NOMO-1 treated with DMSO at 0.1 percent for 48 hours (cell line): ENCODE results near the gene SLITRK4.
A peak's percentile ranks its signal among the peaks of the same experiment; 100 is the strongest.

Experiments used
- DNase-seq: peaks from one replicate; lab custom pipeline; 2025; ENCODE audit not compliant: unreplicated experiment; lab: John Stamatoyannopoulos, UW

Gene SLITRK4

DNA sequence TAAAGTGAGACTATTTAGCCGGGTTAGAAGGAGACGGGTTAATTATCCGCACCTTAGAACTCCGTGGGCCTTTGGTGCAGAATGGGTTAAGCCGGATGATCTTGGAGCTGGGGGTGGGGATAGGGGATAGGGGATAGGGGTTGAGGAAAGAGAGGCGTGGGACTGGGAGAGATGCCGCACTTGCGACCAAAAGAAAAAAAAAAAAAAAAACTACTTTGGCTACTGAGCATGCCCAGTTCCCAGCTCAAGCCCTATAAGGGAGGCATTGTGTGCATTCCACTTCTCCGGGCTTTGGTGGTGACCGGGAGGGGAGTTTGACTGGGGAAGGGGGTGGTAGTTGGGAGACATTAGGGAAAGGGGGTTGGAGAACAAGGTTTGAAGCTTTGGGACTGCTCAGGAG is at the start of gene SLITRK4:
Gene SLITRK4, minus strand, starts transcription at position 187 of the 400 bp plus-strand sequence. CDS start 4,993 bp downstream, outside the sequence.
- no peak for DNase-seq

DNA sequence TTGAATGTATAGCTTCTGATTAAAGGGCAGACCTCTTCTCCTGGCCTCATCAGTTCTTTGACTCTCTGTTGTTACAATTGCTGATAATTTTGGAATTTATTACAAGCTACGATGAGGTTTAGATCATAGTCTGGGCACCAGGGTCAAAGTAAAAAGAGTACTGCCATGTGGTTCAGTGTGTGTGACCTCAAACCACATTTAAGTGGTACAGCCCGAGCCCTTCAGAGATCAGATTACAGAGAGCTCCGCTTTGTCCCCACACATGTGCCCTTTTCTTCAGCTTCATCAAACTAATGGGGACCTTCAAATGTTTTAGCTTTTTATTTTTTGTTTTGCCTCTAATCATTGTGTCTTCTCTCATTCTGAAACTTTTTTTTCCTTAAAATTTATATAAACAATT is 47.6 kb upstream of the SLITRK4 start:
- no peak for DNase-seq

GRCh38 chrX:143674926-143675325 is 39.0 kb upstream of the SLITRK4 start:
- no peak for DNase-seq

- peak; percentile 24 for DNase-seq
These were observed 33.5 kb upstream of the SLITRK4 start for GRCh38 chrX:143669395-143669794.

DNA sequence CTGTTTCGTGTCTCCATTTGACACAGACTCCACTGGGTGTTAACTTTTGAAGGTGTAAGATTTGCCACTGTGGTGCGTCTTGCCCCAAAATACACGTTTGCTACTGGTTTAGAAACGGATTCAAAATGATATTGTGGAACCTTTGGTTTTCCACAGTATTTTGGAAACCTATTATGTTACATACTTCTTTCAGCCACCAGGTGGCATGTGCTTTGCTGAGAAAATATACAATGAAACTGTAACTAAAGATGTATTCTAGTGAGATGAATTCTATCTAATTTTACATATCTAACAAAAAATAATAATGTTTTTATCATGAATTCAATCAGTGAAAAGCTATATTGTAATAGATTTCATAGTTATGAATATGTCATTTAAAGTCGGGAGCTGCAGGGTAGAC is 28.4 kb upstream of the SLITRK4 start:
- no peak for DNase-seq

DNA sequence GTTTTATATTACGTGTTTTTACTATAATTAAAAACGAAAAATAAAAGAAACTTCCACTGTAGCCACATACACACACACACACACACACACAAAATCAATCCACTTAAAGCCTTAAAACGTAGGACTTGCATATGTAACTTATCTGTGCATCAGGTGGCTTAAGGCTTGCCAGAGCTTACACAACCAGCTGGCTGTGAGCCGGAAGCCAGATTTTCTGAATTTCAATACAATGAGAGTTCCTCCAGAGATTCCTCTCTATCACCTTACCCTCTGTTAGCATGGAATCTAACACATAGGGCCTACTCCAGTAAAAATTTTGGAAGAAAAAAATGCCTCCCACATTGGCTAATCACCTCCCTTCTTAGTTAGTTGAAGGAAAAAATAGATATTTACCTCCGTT is 27.9 kb upstream of the SLITRK4 start:
- no peak for DNase-seq

DNA sequence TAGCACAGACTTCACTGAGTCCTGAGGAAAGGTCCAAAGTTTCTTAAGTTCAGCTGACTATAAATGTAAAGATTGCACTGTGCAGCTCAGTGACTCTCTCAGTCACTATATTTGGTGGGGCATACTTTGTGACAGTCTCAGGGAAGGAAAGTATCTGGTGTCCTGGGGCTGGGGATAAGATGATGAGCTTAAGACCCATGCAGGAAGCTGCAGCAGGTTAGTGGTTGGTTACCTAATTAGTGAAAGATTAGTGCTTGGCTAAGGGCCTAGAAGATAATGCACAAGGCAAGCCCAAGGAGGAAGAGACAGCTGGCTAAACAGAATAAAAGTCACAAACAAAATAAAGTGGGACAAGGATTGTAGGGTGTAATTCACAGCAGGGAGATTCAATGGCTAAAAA is 25.4 kb upstream of the SLITRK4 start:
- no peak for DNase-seq

GRCh38 chrX:143648705-143649104 is 12.8 kb upstream of the SLITRK4 start:
- peak; percentile 58 for DNase-seq

DNA sequence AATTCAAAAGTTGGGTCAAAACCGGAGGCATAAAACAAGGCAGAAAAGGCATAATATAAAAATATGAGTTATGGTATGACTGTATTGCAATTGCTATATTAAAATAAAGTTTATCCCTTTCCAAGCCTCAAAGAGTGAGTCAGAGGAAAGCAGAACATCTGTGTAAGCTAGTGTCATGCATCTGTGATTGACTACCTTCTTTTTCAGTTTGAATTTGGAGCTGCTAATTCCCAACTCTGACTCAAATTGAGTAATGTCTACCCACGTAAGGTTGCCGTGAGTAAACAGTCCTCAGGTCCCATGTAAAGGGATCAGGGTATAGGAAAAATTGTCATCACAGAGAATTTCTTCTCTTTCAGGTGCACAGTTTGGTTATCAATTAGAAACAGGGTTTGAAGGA is 6.5 kb upstream of the SLITRK4 start:
- DNase-seq, result no peak

DNA sequence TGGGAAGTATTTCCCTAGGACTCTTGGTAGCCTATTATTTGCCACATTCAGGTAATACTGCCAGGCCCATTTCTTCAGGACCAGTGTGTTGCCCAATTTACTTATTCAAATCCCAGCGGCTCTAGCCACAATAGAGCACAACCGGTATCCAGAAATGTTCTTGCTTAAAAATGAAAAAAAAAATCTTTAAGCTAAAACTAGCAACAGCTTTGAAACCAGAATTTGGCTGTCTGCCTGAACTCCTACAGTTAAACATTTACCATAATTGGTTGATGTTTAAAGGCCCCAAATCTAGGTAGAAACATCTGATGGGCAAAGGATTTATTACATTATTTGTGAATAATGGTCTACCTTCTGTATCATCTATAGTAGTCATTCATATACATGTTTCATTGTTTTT is 930 bp upstream of the SLITRK4 start:
- no peak for DNase-seq

DNA sequence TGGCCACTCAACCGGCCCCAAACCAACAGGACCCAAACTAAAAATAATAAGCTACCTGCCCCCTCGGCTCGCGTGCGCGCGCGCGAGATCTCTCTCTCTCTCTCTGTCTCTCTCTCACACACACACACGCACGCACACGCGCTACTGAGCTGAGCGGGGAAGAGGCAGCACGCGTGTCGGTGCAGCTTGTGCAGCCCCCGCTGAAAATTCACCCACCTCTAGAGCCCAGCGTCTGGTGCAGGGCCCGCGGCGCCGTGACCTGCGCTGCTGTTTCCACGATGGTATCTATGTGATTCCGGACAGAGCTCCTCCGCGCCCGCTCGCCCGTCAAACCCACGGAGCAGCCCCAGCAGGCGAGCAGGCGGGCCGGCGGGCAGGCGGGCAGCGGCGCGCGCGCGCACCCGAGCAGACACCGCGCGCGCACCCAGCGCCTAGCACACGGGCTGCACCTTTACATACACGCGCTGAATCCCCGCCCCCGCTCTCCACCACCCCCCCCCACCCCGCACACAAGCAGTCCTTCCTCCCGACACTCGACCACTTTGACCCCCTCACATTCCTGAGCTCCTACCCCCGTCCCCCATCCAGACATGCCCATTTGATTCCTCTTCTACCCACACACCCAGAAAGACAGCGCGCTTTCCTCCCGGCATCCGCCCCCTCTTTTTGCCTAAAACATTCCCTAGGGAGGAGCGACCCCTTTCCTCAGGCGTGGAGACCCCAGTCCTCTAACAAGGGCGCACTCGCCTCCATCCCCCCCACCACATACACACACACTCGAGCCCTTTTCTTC is 1.0 kb downstream of the SLITRK4 start:
- no peak for DNase-seq

DNA sequence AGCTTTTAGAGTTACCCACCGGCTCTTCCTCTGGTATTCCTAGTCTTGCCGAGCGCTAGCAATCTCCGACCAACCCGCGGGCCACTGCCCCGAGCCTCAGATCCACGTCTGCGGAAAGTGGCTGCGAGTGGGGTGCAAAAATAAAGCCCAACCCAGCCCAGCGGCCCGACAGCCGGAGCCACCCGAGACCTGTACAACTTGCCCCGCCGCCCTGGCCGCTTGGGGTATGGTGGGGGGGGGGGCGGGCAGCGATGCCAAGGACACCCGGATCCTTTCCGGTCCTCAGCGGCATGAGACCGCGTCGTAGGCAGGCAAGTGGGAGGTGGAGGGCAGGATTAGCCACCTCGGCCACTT is 1.6 kb downstream of the SLITRK4 start:
- no peak for DNase-seq

DNA sequence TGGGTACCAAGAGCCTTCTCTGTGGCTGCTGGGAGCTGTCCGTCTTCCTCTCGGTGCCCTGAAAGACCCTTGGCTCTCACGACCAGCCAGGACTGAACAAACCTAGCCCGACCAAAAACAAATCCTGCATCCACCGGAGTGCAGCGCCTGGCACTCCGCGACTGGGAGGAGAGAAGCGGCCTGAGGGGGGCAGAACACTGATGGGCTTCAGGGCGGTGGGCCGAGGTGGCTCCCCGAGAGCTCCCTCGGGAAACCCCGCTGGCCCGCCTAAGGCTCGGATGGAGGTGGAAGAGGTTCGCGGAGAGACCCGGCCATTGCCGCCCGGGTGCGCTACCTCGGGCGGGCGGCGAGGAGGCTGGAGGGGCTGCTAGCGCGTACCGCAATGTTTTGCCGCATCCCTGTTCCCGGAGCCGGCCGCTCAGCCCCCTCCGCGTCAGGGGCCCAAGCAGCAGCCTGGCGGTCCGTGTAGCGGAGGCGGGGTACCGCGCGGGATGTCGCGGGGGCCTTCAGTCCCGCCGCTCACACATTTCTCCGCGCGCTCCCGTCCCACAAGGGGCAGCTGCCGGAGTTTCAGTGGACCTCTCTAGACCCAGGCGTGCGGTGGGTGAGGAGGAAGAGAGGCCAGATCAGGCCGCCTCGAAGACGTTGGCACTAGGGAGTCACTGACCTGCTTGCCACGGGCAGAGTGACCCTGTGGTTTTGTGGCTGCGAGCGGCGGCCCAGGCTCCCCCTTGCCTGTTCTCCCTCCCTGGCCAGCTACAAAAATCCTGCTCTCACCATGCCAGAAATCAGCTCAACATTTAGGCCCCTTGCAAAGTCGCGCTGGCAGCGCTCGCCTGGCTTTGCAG is 2.2 kb downstream of the SLITRK4 start:
- no peak for DNase-seq

DNA sequence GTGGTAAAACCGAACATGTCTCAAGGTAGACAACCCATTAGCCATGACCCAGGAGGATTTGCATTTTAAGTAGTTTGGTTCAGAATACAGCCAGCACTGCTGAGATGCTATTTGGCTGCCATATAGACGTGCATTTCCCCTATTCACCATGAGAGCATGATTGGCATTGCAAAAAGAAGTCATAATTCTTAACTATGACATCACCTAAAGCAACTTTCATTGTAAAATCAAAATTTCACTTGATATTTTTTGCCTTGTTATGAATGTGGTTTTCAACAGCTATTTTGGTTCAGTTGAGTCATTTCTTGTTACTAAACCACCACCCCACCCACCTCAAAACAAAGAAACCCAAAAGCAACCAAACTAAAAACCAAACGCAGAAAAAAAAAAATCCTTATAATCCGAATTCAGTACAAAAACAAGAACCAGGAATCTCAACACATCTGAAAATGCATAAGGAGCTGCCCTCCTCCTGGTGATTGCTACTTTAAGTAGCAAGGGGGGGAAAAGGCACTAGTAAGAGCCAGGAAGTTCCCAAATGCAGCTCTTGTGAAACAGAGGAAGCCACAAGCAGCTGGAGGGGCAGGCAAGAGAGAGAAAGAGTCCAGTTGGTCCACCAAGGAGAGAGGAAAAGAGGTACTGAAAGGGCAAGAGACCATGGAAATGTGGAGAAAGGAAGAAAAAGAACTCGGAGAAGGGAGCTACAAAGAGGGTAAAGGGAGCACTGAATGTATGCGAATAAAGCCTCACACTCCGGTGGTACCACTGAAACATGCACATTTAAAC is 3.1 kb downstream of the SLITRK4 start:
- peak; percentile 64 for DNase-seq

GRCh38 chrX:143623657-143624056 is 12.2 kb downstream of the SLITRK4 start:
- DNase-seq, result no peak

DNA sequence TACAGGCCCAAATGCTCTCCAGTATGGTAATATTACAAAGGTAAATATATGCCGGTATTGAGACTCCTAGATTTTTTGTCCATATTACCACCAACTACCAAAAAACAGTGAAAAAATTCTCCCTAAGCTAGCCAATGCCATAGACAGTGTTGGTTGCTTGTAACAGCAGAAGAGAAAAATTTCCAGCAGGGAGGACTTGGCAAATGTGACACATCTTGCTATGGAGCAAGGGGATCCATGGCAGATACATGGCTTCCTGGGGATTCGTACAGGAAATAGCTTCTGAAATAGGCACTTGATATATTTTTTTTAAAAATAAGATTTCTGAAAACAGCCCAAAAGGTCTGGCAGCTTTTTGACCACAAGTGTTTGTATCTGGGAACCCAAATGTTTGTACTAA is 14.6 kb downstream of the SLITRK4 start:
- no peak for DNase-seq

- DNase-seq, result no peak
These were observed 20.1 kb downstream of the SLITRK4 start for GRCh38 chrX:143615851-143616250.

GRCh38 chrX:143601809-143602208 is 34.1 kb downstream of the SLITRK4 start:
- no peak for DNase-seq

DNA sequence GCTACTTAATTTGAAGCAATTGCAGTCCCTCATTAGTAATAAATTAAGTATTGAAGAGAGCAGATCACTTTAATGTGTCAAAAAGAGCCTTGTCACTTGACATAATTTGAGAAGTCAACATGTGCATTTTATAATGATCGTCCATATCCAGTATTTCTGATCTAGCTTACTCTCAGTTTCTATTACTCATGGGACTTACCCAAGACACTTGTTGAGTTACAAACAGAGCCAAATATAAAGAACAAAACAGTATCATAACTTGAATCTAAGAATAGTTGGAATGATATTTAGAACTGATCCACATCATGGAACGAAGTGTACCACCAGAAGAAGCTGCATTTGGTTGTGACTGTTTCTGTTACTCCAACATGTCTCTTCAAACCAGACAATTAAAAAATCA is 54.7 kb downstream of the SLITRK4 start:
- DNase-seq, result no peak

GRCh38 chrX:143580266-143580665 is 55.6 kb downstream of the SLITRK4 start:
- DNase-seq, result peak; percentile 48
